GM12892 (cell line): ENCODE data around the gene PRG2.

Experiments used
- POLR2A ChIP-seq: IDR thresholded peaks from 2 replicates; pipeline ENCODE4 v1.6.1; 2011; ENCODE audit warnings: low read depth, low read length, control low read depth
- POLR2AphosphoS5 ChIP-seq: IDR thresholded peaks from 2 replicates; pipeline ENCODE4 v1.6.1; 2011; ENCODE audit warnings: low read depth, low read length, control low read depth
- TAF1 ChIP-seq: IDR thresholded peaks from 2 replicates; pipeline ENCODE4 v1.6.1; 2011; ENCODE audit warnings: low read depth, mild to moderate bottlenecking, control low read depth, low read length, borderline replicate concordance

GRCh38 chr11:57434640-57435546, 44.4 kb upstream of the PRG2 start:
- TF ChIP-seq POLR2AphosphoS5 (no peak), POLR2A (no peak), TAF1 (no peak)
